Prostate gland (tissue), 2 donors: ENCODE results near the gene PAPSS2.

Source experiments
- CTCF ChIP-seq, 4 experiments: fragments of 200-600 bp in 2 of 4; fragments of 450-650 bp in 2 of 4; sonication (generic) in 2 of 4; IDR thresholded peaks; 1 replicate in 3 of 4; 2 replicates in 1 of 4; pipeline ENCODE4 v1.5.1; 2016 to 2019; ENCODE audit warnings: antibody characterized with exemption in 4 of 4, mild to moderate bottlenecking in 2 of 4, moderate library complexity in 2 of 4
- POLR2AphosphoS5 ChIP-seq: sonication (generic); formaldehyde crosslinking; IDR thresholded peaks from one replicate; pipeline ENCODE4 v1.6.1; 2017; ENCODE audit warnings: antibody characterized with exemption

GRCh38 chr10:87786421-87786820 lies 126.7 kb downstream of the PAPSS2 start:
- TF ChIP-seq POLR2AphosphoS5 (no peak), CTCF (IDR thresholded peaks at IDR 0.05) (no peak)
